B cell (primary cell): ENCODE measurements around the gene TBC1D22B.

ENCODE experiments used
- EZH2 ChIP-seq: IDR thresholded peaks from 2 replicates; pipeline ENCODE4 v1.6.1; 2012; ENCODE audit warnings: borderline replicate concordance, low read depth, mild to moderate bottlenecking, moderate library complexity, low read length; ENCODE audit not compliant: insufficient read depth, poor library complexity, severe bottlenecking
- TF ChIP-seq, protein P1 (sequence below): fragments of 200-600 bp; IDR thresholded peaks from one replicate; pipeline ENCODE4 v1.8.0; 2022; ENCODE audit warnings: antibody characterized with exemption, mild to moderate bottlenecking

DNA sequence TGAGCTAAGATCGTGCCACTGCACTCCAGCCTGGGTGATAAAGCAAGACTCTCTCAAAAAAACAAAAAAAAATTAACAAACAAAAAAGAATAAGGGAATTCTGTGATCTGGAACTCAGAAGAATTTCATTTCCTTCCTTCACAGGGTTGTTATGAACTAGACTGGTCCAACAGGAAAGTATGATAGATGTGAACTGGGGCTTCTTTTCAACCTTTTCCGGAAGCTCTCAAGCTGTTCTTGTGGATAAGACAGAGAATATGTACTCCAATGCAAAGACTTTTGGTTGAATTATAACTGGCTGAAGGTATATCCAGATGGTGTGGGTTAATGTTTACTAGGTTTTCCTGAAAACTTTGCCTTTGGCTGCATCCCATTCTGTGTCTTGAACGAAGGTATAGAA is 101.5 kb downstream of the TBC1D22B start:
- TF ChIP-seq EZH2, result no peak
- TF ChIP-seq, protein P1, sequence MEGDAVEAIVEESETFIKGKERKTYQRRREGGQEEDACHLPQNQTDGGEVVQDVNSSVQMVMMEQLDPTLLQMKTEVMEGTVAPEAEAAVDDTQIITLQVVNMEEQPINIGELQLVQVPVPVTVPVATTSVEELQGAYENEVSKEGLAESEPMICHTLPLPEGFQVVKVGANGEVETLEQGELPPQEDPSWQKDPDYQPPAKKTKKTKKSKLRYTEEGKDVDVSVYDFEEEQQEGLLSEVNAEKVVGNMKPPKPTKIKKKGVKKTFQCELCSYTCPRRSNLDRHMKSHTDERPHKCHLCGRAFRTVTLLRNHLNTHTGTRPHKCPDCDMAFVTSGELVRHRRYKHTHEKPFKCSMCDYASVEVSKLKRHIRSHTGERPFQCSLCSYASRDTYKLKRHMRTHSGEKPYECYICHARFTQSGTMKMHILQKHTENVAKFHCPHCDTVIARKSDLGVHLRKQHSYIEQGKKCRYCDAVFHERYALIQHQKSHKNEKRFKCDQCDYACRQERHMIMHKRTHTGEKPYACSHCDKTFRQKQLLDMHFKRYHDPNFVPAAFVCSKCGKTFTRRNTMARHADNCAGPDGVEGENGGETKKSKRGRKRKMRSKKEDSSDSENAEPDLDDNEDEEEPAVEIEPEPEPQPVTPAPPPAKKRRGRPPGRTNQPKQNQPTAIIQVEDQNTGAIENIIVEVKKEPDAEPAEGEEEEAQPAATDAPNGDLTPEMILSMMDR, result no peak
